NOMO-1 (cell line): Measurements from ENCODE around the gene TRAF2.

ENCODE experiments used
- DNase-seq, 2 experiments: peaks; one replicate each; lab custom pipeline; 2025; ENCODE audit not compliant: unreplicated experiment in 2 of 2; lab: John Stamatoyannopoulos, UW

TRAF2 gene

DNA sequence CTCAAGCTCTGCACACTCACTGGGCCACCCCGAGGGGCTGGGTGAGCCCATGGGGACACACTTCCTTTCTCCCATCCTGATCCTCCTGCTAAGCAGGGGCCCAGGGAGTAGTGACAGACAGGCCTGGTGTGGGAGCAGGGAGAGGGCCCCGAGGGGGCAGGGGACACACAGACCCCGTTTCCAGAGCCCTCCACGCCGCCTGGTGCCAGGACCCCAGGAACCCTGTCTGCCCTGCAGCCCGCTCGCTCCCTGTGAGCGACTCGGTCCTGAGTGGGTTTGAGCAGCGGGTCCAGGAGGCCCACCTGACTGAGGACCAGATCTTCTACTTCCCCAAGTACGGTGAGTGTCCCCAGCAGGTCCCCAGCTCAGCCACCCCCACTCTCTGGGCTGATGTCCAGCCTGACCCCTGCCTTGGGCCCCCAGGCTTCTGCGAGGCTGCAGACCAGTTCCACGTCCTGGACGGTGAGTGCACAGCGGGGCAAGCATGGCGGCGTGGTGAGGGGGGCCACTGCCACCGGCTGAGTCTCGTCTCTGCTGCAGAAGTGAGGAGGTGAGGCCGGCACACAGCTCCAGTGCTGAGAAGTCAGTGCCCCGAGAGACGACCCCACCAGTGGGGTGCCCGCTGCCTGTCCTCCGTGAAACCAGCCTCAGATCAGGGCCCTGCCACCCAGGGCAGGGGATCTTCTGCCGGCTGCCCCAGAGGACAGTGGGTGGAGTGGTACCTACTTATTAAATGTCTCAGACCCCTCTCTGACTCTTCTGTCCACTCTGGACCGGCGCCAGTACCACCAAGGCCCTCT, 60.1 kb downstream of the TRAF2 start:
- DNase-seq: no peak

DNA sequence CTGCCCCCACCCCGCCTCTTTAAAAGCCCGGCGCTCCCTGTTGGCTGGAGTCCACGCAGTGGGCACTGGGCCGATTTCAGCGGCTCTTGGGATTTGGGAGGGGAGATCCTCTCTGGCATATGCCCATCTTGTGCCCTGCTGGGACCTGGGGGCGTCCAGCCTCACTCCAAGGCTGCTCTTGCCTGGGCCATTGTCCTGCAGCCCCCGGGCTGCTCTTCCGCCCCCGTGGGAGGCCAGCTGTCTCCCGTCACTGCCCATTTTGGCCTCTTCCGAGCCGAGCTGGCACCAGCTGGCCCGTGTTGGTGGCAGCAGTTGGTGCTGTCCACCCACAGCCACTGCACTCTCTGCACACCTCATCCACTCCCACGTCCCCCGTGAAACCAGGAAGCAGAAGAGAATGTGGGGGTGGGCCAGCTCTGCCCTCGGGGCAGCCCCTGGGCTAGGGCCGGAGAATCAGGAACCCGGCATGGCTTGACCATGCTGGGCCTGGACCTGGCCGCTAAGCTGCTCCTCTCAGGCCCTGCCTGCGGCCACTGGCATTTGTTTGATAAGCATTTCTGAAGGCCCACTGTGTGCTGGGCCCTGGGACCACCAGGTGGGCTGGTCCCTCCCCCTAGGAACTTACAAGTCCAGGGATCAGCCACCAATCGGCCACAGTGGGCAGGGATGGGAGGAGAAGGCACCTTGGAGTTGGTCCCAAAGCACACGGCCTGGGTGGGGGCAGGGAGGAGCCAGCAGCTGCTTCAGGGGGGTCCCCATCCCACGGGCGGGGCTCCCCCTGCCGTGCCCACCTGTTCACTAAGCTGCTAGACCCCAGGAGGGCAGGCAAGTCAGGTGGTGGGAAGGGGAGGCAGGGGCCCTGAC, 60.9 kb downstream of the TRAF2 start:
- no peak for DNase-seq

DNA sequence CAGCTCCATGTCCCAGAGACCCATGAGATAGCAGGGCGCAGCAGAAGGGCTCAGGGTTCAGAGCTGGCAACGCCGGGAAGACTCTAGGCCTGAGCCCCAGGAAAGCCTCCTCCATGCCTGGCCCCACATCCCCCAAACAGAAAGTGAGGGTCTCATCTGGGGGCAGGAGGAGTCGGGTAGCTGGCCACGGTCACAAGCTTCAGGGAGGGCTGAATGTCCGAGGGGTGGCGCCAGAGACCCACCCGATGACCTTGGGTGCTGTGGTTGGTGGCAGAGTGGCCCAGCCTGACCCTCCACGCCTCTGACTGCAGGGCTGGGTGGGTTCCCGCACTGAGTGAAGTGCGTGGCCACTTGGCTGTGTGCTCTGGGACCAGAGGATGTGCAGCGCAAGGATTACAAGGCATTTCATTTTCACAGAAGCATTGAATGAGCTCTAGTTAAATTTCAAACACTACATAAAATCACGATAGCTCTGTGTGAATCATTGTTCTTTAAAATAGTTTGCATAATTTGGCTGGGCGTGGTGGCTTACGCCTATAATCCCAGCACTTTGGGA, 61.7 kb downstream of the TRAF2 start:
- DNase-seq: peak; percentile 19 to 47

DNA sequence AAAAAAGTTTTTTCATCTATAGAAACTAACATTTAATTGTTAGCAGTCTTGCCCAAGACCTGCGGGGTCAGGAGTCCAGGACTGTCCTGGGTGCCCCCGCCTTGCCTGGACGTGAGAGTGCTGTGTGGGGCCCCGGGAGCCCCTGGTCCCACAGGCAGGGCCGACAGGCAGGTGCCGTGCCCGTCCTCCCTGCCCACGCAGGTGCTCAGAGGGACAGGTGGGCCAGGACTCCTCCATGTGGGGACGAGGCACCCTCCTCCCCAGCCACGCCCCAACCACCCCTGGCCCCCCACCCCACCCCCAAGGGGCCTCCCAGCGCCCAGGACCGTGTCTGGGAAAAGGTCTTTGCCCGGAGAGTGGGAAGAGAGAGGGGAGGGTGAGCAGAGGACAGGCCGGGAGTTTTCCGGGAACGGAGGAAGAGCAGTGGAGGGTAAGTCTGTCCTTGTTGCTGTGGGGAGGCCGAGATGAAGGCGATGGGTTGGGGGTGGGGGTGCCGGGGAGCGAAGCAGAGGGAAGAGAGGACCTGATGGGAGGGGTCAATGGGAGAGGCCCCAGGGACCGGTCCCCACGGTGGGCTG, 63.0 kb downstream of the TRAF2 start:
- DNase-seq: no peak

DNA sequence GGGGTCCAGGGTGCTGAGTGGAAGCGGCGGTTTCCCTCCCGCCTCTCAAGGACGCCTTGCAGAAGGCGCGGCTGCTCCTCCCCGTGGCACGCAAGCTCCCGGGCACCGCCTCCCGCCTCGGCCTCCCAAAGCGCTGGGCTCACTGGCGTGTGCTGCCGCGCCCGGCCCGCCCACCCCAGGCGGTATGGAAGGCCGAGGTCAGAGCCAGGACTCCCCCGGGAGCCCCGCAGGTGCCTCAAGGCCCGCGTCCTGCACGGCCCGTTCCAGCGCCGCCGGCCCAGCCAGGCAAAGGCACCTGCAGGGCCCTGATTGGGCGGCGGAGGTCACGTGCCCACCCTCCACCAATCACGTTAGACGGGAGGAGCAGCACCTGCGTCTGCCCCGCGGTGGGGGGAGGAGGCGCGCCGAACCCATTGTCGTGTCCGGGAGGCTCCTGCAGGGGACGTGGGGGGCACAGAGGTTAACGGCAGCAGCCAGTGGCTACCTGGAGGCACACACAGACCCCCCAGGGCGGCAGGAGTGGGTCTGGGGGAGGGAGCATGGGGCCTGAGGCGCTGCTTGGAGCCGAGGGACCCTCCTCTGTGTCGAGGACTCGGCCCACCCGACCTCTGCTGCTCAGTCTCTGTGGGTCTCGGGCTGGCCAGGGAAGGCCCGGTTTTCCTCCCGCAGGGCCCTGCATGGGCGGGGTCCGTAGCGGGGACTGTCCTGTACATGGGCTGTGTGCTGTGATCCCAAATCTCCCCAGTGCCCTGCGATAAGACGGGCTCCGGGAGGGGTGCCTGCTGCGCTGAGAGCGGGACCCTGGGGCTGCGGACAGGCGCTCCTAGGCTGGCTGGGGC, 63.7 kb downstream of the TRAF2 start:
- DNase-seq: peak; percentile 92 to 97

DNA sequence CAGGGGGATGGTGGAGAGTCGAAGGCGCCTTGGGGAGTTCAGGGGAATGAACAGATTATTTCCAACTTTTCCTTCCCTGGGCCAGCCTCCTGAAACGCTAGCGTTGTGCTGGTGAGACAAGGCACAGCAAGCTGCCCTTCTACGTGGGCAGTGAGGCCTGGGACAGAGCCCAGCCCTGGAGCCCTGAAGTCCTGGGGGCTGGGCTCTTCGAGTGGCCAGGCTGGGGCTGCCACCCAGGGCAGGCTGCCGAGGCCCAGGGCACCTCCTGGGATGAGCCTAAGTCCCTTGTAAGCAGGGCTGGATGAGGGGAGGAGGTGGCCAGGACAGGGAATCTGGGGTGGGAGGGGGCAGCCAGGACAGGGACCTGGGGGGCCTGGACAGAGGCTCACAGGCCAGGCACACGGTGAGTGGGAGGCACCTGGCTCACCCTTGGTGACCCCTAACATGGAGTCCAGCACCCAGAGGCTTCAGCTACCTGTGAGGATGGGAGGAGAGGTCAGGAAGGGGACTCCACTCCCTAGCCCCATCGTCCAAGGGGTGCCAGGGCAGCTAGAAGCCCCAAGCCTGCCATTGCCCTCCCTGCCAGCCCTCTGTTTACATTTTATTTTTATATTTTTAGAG, 64.5 kb downstream of the TRAF2 start:
- no peak for DNase-seq

DNA sequence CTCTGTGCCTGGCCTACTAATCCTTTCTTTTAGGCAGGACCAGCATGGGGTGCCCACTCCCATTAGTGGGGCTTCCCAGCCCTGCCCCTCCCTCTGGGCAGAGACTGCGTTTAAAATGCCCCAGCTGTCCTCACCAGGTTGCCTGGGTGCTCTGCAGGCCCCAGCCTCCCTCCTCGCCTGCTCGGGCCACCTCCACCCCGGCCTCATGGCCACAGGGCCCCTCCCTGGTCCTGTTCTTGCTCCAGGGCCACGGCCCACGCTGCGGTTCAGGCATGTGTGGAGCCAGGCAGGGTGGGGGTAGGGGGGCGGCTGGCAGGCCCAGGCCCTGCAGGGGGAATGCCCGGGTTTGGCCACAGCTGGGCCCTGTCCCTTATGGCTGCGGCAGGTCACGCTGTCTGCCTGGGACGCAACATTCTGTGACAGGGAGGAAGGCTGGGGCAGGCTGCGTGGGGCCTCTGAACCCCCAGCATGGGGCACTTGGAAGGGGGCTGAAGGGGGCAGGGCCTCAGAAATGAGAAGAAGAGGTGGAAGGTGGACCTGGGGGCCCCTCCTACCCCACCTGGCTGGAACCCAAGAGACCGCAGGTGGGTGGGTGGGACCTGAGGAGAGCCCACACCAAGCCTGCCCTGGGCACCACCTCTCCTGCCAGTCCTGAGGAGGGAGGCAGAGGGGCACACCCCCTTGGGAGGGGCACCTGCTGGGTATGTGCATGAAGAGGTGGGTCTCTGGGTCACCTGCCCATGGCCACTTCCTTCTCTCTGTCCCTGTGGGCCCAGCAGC, 65.4 kb downstream of the TRAF2 start, which contains the start of gene LCN12:
LCN12 (plus strand) TSS at position 733 of the 780 bp plus-strand sequence. CDS start 55 bp downstream, outside the sequence.
- no peak for DNase-seq

DNA sequence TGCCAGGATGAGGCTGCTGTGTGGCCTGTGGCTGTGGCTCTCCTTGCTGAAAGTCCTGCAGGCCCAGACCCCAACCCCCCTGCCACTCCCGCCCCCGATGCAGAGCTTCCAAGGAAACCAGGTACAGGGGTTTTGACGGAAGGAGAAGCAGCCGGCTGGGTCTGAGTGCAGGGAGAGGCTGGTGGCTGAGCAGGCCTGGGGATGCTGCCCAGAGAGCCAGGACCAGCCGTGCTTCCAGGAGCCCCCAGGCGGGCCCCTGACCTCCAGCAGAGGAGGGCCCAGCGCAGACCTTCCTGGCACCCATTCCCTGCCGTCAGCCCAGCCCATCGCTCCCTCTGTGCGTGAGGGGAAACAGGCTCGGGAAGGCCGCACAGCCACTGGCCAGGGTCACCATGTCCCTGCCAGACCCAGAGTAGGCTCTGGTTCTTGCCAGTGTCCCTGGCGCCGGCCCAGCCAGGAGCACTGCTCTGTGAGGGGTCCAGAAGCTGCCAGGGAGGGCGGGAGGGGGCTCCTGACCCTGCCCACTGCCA, 66.1 kb downstream of the TRAF2 start:
- DNase-seq: no peak

DNA sequence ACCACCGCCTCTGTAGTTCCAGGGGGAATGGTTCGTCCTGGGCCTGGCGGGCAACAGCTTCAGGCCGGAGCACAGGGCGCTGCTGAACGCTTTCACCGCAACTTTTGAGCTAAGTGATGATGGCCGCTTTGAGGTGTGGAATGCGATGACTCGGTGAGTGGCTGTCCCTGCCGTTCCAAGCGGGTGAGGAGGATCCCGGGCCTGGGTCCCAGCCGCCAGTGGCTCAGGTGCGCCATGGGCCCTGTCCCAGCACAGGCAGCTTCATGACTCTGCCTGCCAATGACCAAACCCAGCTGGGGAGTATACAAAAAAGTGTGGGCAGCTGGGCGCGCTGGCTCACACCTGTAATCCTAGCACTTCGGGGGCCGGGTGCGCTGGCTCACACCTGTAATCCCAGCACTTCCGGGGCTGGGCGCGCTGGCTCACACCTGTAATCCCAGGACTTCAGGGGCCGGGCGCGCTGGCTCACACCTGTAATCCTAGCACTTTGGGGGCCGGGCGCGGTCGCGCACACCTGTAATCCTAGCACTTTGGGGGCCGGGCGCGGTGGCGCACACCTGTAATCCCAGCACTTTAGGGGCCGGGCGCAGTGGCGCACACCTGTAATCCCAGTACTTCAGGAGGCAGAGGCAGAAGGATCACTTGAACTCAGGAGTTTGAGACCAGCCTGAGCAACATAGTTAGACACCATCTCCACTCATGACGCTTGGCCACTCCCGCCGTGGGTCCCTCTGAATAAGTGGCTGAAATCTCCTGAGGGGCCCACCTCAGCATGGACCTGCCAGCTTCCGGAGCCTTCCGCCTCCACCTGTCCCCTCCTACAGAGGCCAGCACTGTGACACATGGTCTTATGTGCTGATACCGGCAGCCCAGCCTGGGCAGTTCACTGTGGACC, 66.8 kb downstream of the TRAF2 start:
- no peak for DNase-seq

DNA sequence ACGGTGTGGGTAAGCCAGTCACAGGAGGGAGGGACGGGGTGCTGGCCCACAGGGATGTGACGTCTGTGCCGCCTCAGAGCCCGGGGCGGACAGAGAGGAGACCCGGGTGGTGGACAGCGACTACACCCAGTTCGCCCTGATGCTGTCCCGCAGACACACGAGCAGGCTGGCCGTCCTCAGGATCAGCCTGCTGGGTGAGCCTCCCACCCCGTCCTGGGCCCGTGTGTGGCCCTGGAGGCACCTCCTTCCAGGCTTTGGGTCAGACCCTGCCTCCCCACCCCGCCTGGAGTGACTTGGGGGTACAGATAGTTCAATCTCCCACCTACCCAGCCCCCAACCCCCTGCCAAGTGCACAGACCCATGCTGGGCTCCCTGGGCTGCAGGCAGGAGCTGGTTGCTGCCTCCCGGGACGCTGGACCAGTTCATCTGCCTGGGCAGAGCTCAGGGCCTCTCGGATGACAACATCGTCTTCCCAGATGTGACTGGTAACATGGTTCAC, 67.5 kb downstream of the TRAF2 start:
- DNase-seq: no peak

DNA sequence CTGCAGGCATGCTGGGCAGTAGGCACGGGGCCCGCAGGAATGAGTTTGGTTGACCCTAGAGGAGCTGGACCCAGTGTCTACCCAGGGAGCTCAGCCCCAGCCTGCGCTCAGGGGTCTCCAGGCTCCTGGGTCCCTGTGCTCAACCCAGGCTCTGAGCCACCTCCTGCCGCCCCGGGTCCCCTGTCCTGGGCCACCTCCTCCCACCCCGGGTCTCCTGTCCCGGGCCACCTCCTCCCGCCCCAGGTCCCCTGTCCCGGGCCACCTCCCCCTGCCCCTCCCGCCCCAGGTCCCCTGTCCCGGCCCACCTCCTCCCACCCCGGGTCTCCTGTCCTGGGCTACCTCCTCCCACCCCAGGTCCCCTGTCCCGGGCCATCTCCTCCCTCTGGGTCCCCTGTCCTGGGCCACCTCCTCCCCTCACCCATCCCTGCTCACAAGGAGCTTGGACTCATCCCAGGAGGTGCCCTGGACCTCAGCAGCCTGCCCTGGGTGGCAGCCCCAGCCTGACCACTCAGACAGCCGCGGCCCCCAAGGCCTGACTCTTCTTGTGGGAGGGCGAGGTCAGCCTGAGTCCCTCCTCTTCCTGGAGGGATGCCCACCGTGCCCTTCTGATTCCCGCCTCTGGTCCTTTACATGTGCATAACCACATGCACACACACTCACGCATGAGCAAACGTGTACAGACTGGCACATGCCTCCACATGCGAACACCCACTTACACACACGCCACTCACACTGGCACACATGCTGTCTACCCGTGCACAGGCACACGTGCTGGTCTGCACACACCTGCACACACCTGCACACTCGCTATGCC, 68.2 kb downstream of the TRAF2 start:
- DNase-seq: no peak

DNA sequence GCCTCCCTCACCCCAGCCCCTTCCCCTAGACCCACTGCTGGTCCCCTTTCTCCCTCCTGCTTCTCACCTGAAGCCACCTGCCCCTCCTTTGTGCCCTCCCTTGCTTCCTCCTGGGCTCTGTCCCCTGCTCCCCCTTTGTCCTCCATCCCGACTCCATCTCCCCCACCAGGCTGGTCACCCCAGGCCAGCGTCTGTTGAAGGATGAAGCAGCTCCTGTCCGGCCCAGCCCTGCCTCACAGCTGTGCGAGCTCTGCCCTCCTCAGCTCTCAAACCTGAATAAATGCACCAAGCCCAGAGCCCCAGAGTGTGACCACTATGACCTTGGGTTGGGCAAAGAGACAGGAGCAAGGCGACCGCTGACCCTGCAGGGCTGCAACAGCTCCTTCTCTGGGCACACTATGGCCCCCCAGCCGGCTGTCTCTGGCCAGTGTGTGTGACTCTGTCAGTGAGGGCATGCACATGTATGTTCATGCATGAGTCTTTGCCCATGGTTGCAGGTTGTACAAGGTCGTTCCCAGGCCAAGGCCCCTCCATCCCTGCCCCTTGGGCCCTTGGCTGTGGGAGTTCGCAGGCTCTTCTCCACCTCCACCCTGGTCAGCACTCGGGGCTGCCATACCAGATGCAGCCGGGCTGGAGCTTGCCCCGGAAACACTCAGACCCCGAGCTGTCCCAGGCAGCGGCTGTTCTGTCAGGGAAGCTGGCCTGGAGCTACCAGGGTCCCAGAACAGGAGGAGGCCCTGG, 69.1 kb downstream of the TRAF2 start:
- DNase-seq: no peak

DNA sequence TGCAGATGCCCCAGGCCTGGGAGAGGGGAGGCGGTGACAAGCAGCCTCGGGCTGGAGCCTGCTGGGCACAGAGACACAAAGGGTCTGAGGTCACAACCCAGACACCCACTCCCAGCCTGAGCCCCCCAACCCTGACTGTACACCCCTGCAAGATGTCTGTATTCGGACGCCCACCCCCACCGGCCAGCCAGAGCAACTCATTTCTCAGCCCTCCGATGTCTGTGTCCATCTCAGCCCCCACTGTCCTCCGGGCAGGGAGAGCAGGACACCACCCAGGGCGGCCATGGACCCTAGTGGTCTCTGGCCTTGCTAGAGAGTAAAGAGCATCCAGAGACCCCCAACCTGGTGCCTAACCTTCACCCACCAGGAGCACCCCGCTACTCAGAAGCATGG, 69.6 kb downstream of the TRAF2 start:
- DNase-seq: no peak

DNA sequence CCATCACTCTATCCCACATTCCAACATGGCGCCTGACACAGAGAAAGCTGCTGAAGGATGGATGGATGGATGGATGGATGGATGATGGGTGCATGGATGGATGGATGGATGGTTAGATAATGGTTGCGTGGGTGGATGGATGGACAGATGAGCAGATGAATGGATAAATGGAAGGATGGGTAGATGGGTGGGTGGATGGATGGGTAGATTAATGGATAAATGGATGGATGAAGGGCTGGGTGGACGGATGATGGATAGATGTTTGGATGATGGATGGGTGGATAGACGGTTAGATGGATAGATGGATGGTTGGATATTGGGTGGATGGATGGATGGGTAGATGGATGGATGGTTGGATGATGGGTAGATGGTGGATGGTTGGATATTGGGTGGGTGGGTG, 70.3 kb downstream of the TRAF2 start:
- DNase-seq: no peak

DNA sequence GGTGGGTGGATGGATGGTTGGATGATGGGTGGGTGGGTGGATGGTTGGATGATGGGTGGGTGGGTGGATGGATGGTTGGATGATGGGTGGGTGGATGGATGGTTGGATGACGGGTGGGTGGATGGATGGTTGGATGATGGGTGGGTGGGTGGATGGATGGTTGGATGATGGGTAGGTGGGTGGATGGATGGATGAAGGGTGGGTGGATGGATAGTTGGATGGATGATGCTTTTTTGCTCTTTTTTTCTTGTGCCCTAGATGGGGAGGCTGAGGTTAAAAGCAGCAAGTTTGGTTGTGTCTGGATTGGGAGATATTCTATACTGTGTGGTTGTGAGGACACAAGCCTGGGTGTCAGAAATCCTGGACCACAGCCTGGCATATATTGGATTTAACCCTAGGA, 71.1 kb downstream of the TRAF2 start:
- no peak for DNase-seq

DNA sequence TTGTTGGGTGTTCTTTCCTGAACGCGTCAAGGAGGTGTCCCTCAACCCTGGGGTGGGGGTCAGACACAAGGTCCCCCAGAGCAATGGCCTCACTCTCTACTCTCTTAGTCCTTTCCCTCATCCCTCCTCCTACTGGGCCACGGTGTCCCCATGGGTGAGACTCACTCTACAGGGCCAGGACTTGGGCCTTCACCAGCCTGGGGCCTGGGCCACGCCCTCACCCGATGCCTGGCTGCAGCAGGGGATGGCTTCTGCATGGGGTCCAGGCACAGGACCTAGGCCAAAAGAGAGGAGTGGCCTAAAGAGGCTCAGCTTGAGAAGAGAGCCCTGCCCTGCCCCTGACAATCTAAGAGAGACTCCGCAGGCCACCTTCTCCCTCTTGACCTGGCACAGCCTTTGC, 71.6 kb downstream of the TRAF2 start:
- DNase-seq: no peak
